Panc1 (cell line): ENCODE results near the gene FAM3C. TPM values are rescaled to one million over a fixed set of nuclear protein-coding genes. Genes with fewer than 3 reads are reported as not detected.

Experiments used
- ATAC-seq: fragments of 200-7000 bp; cut with Tn5 transposase; 2 replicates; pipeline ENCODE4 v1.9.1; 2020; ENCODE audit warnings: mild to moderate bottlenecking, moderate library complexity
- BruUV-seq: library from RNA; stranded (reverse); fragments of 400-500 nt; replicated peaks from 2 replicates; lab custom pipeline; 2021; lab: Mats Ljungman, UMichigan
- CTCF ChIA-PET: fragments of 300-600 bp; sonication (Branson Sonifier 250); formaldehyde crosslinking; loops from one replicate; lab custom pipeline; 2022; ENCODE audit warnings: antibody characterized with exemption; lab: Charles Lee
- POLR2A ChIA-PET: fragments of 300-600 bp; sonication (Branson Sonifier 250); formaldehyde crosslinking; loops from one replicate; lab custom pipeline; 2022; ENCODE audit warnings: antibody characterized with exemption; lab: Charles Lee
- DNase-seq: peaks from one replicate; pipeline ENCODE4 v3.0.0-alpha.2; 2010; ENCODE audit warnings: low read depth, low spot score
- H3K27ac ChIP-seq: 2 replicates; pipeline ENCODE4 v1.5.1; 2011; ENCODE audit warnings: mild to moderate bottlenecking, low read length, inconsistent platforms
- H3K27me3 ChIP-seq: fragments of 200-500 bp; sonication (Bioruptor generic); 2 replicates; pipeline ENCODE4 v1.6.0; 2014; ENCODE audit warnings: low read length, inconsistent platforms; ENCODE audit not compliant: control insufficient read depth, insufficient read depth
- H3K36me3 ChIP-seq: fragments of 200-500 bp; sonication (Bioruptor generic); 2 replicates; pipeline ENCODE4 v1.5.1; 2014; ENCODE audit warnings: inconsistent platforms, mild to moderate bottlenecking, low read length, moderate library complexity; ENCODE audit not compliant: control insufficient read depth, insufficient read depth
- H3K4me1 ChIP-seq: 2 replicates; pipeline ENCODE4 v1.5.1; 2011; ENCODE audit warnings: inconsistent platforms, mild to moderate bottlenecking, low read length, moderate library complexity; ENCODE audit not compliant: control insufficient read depth, insufficient read depth
- H3K4me3 ChIP-seq, 2 experiments: 2 replicates each; pipeline ENCODE4 v1.5.1; 2011 to 2012; ENCODE audit warnings: low read depth in 2 of 2, low read length in 2 of 2, mild to moderate bottlenecking in 2 of 2, inconsistent platforms in 1 of 2, moderate library complexity in 1 of 2
- H3K9me3 ChIP-seq: fragments of 200-500 bp; sonication (Bioruptor generic); 2 replicates; pipeline ENCODE4 v1.5.1; 2014; ENCODE audit warnings: low read depth, mild to moderate bottlenecking, inconsistent platforms, low read length, moderate library complexity; ENCODE audit not compliant: control insufficient read depth, insufficient read depth
- CTCF ChIP-seq: fragments of 450-650 bp; IDR thresholded peaks from 2 replicates; pipeline ENCODE4 v1.5.1; 2017; ENCODE audit warnings: mild to moderate bottlenecking
- POLR2AphosphoS5 ChIP-seq: IDR thresholded peaks from 2 replicates; pipeline ENCODE4 v1.6.1; 2012; ENCODE audit warnings: mild to moderate bottlenecking, low read depth, low read length, moderate library complexity
- REST ChIP-seq, 2 experiments: IDR thresholded peaks; 2 replicates each; pipeline ENCODE4 v1.6.1; 2011 to 2012; ENCODE audit warnings: low read depth in 2 of 2, control low read depth in 1 of 2, low read length in 1 of 2, mild to moderate bottlenecking in 1 of 2, moderate library complexity in 1 of 2; ENCODE audit not compliant: insufficient read depth in 1 of 2
- SIN3A ChIP-seq: IDR thresholded peaks from 2 replicates; pipeline ENCODE4 v1.6.1; 2012; ENCODE audit warnings: low read depth, mild to moderate bottlenecking, low read length, moderate library complexity, borderline replicate concordance; ENCODE audit not compliant: insufficient read depth
- TCF7L2 ChIP-seq: IDR thresholded peaks from 2 replicates; pipeline ENCODE4 v1.6.1; 2011; ENCODE audit warnings: mild to moderate bottlenecking, low read depth, low read length, inconsistent platforms
- in situ Hi-C: cut with HindIII; loops from 2 replicates; pipeline ENCODE4 v1.10.0; 2016; ENCODE audit warnings: low sequenced_read_pairs, low pct_unique_long_range_greater_than_20kb
- intact Hi-C: fragments of 100-400 bp; cut with micrococcal nuclease; formaldehyde crosslinking; loops from one replicate; pipeline ENCODE4 v1.10.0; 2022; ENCODE audit not compliant: unreplicated experiment
- total RNA-seq: library from RNA; stranded (reverse); gene quantifications from one replicate; pipeline ENCODE4 v1.2.1, GENCODE V29; 2021; ENCODE audit not compliant: unreplicated experiment

Gene FAM3C
- total RNA-seq, 1 experiment from 2014 or later = 55.4 TPM

DNA sequence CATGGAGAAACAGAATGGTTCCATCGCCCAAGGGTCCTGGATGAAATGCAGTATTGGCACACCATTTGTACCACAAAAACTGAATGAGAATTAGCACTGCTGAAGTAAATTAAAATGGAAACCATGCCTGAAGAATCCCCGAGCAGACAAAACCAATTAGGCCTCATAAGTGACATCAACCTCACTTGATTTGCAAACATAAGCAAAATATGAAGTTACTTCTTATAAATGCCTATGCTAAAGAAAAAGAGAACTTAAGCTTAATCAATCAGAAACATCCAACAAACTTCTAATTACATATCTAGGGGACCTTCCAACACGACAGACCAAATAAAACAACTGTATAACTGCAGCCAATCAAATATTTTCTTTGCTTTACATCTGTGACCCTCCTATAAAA, 4.4 kb downstream of the FAM3C start:
- CTCF ChIA-PET = no interaction called here
- POLR2A ChIA-PET = no interaction called here
- in situ Hi-C loops = no loop called here
- no TSS peak for BruUV-seq
- H3K27ac ChIP-seq = no peak overlapping the region
- no peaks in the 10 kb centered on the region for H3K9me3 ChIP-seq
- ATAC-seq = no peak
- H3K4me1 ChIP-seq = peaks cover 11% of the 10 kb centered on the region
- peaks cover 4% of the 10 kb centered on the region for H3K36me3 ChIP-seq
- H3K27me3 ChIP-seq = no peaks in the 10 kb centered on the region
- intact Hi-C loops = no loop called here
- no peak for DNase-seq
- H3K4me3 ChIP-seq = no peak overlapping the region
- TF ChIP-seq SIN3A (no peak), TCF7L2 (no peak)

DNA sequence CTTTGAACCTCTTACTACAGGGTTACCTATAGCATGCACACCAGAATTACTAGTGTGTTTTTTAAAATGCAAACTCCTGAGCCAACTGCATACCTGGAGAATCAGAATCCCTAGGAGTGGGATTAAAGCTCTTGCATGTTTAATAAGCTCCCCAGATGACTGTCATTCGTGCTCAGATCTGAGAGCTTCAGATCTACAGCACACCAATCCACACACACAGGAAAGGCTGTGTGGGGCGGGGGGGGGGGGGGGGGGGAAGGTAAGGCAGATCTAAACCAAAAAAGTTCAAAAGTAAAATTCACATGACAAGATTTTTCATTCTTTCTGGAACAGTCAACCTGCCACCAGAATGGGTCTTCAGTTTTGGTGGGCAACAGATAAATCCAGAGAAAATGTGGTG, 5.5 kb downstream of the FAM3C start:
- Histone ChIP-seq H3K27ac (no peak overlapping the region), H3K4me1 (peaks cover 13% of the 10 kb centered on the region), H3K36me3 (peaks cover 2% of the 10 kb centered on the region), H3K27me3 (no peaks in the 10 kb centered on the region), H3K9me3 (no peaks in the 10 kb centered on the region), H3K4me3 (no peak overlapping the region)
- no TSS peak for BruUV-seq
- ATAC-seq = no peak
- ChIA-PET CTCF (interaction anchor here (0.5 kb wide), 1 partner anchor 80 kb away, joined by 3 read pairs; no protein-coding TSS in a partner anchor), POLR2A (no interaction called here)
- DNase-seq = no peak
- intact Hi-C loops (no loop called here), in situ Hi-C loops (no loop called here)
- TF ChIP-seq POLR2AphosphoS5 = no peak

DNA sequence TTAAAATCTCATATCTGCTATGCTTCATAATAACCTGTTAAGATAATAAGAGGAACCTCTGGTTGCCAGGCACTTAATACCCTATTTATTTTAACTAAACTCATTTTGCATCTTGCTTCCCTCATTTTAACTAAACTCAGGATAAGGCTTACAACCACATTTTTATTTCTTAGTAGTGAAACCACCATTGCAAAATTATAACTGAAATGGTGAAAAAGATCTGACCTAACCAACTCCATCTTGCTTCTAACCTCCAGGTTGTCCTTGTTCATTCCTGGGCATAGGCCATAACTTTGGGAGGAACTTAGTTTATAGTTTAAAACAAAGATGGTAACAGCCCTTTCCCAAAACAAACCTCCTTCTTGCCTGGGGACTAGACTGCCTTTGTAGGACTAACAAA, 6.0 kb downstream of the FAM3C start:
- TF ChIP-seq REST (IDR thresholded peaks at IDR 0.05; ENCODE audit: insufficient read depth in 1 of 2, low read depth in 2 of 2, low read length in 1 of 2) (no peak), CTCF (no peak), TCF7L2 (no peak), POLR2AphosphoS5 (no peak), SIN3A (no peak)
- in situ Hi-C loops (no loop called here), intact Hi-C loops (no loop called here)
- ATAC-seq (no peak), DNase-seq (no peak)
- peaks cover 2% of the 10 kb centered on the region; the same call in 1 of the 2 replicates for H3K36me3 ChIP-seq
- H3K27ac ChIP-seq = no peak overlapping the region
- no peaks in the 10 kb centered on the region for H3K27me3 ChIP-seq
- ChIA-PET CTCF (no interaction called here), POLR2A (interaction anchor here (1.0 kb wide), 1 partner anchor 11 kb away, joined by 4 read pairs; no protein-coding TSS in a partner anchor)
- BruUV-seq = no TSS peak
- no peak overlapping the region for H3K4me3 ChIP-seq
- no peaks in the 10 kb centered on the region for H3K9me3 ChIP-seq
- H3K4me1 ChIP-seq = peaks cover 15% of the 10 kb centered on the region
